H1 (cell line): ENCODE results near the gene ABCD2.

ENCODE experiments used
- BCL11A ChIP-seq, 2 experiments: IDR thresholded peaks; one replicate each; pipeline ENCODE4 v1.6.1; 2011; ENCODE audit warnings: low read depth in 2 of 2, low read length in 2 of 2, mild to moderate bottlenecking in 2 of 2
- CEBPB ChIP-seq: IDR thresholded peaks from 2 replicates; pipeline ENCODE4 v1.6.1; 2012; ENCODE audit warnings: low read depth, low read length
- CREB1 ChIP-seq: IDR thresholded peaks from 2 replicates; pipeline ENCODE4 v1.6.1; 2012; ENCODE audit warnings: inconsistent platforms
- E2F6 ChIP-seq: IDR thresholded peaks from 2 replicates; pipeline ENCODE4 v1.6.1; 2012; ENCODE audit warnings: inconsistent platforms
- EZH2 ChIP-seq: fragments of 200-600 bp; sonication (generic); IDR thresholded peaks from 2 replicates; pipeline ENCODE4 v1.7.1; 2012; ENCODE audit warnings: low read depth, mild to moderate bottlenecking, moderate library complexity, low read length, inconsistent platforms; ENCODE audit not compliant: severe bottlenecking
- POLR2A ChIP-seq, 2 experiments: IDR thresholded peaks; 1 replicate in 1 of 2; 2 replicates in 1 of 2; pipeline ENCODE4 v1.6.1; 2011; ENCODE audit warnings: low read depth in 2 of 2, low read length in 2 of 2, mild to moderate bottlenecking in 2 of 2; ENCODE audit errors: control extremely low read depth in 1 of 2
- POLR2AphosphoS5 ChIP-seq: IDR thresholded peaks from 2 replicates; pipeline ENCODE4 v1.6.1; 2011; ENCODE audit warnings: low read depth, low read length
- RAD21 ChIP-seq, 2 experiments: IDR thresholded peaks in 1 of 2; conservative IDR thresholded peaks in 1 of 2; 2 replicates each; pipeline ENCODE4 v1.6.1; 2011; ENCODE audit warnings: low read depth in 2 of 2, low read length in 2 of 2, improper control_type of control experiment in 1 of 2, inconsistent platforms in 1 of 2, mild to moderate bottlenecking in 1 of 2, moderate library complexity in 1 of 2
- TF ChIP-seq, protein P1 (sequence below): IDR thresholded peaks from 2 replicates; pipeline ENCODE4 v1.6.1; 2011; ENCODE audit warnings: low read length, improper control_type of control experiment
- TF ChIP-seq, protein P2 (sequence below): IDR thresholded peaks from 2 replicates; pipeline ENCODE4 v1.6.1; 2011; ENCODE audit warnings: low read depth, mild to moderate bottlenecking, low read length; ENCODE audit not compliant: insufficient read depth
- TF ChIP-seq, protein P3 (sequence below), 3 experiments: IDR thresholded peaks; 1 replicate in 2 of 3; 2 replicates in 1 of 3; pipeline versions ENCODE4 v1.5.1 to v1.6.1; 2011; ENCODE audit warnings: low read length in 3 of 3, mild to moderate bottlenecking in 3 of 3, inconsistent platforms in 2 of 3, low read depth in 1 of 3, moderate library complexity in 1 of 3; ENCODE audit not compliant: insufficient read depth in 1 of 3; ENCODE audit errors: control extremely low read depth in 1 of 3

DNA sequence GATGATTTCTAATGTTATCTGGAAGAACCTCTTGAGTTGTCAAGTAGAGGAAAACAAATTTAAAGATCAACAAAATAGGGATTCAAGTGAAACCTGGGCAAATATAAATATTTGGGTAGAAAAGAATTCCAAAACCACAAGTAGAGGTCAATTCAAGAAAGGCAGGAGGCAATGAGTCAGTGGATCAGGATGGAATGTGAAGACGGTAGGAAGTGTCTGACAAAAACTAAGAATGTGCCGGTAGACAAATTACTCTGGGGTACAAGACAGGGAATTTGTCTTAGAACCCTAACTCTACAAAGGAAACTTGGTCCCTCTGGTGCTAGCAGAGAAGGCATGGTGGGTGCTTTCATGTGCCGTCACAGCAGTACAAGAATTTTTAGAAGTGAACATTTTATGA lies 13.6 kb downstream of the ABCD2 start:
- TF ChIP-seq BCL11A (IDR thresholded peaks at IDR 0.05; ENCODE audit: low read depth in 2 of 2, low read length in 2 of 2) (no peak), POLR2AphosphoS5 (no peak), RAD21 (IDR thresholded peaks at IDR 0.05 in 1 of 2, conservative IDR thresholded peaks at IDR 0.05 in 1 of 2; ENCODE audit: low read depth in 2 of 2, low read length in 2 of 2) (no peak), E2F6 (no peak), POLR2A (IDR thresholded peaks at IDR 0.05; ENCODE audit: control extremely low read depth in 1 of 2, low read depth in 2 of 2, low read length in 2 of 2) (no peak), CEBPB (no peak), EZH2 (no peak), CREB1 (no peak)
- TF ChIP-seq, protein P1, sequence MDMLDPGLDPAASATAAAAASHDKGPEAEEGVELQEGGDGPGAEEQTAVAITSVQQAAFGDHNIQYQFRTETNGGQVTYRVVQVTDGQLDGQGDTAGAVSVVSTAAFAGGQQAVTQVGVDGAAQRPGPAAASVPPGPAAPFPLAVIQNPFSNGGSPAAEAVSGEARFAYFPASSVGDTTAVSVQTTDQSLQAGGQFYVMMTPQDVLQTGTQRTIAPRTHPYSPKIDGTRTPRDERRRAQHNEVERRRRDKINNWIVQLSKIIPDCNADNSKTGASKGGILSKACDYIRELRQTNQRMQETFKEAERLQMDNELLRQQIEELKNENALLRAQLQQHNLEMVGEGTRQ: no peak
- TF ChIP-seq, protein P2, sequence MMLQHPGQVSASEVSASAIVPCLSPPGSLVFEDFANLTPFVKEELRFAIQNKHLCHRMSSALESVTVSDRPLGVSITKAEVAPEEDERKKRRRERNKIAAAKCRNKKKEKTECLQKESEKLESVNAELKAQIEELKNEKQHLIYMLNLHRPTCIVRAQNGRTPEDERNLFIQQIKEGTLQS: no peak
- TF ChIP-seq, protein P3, sequence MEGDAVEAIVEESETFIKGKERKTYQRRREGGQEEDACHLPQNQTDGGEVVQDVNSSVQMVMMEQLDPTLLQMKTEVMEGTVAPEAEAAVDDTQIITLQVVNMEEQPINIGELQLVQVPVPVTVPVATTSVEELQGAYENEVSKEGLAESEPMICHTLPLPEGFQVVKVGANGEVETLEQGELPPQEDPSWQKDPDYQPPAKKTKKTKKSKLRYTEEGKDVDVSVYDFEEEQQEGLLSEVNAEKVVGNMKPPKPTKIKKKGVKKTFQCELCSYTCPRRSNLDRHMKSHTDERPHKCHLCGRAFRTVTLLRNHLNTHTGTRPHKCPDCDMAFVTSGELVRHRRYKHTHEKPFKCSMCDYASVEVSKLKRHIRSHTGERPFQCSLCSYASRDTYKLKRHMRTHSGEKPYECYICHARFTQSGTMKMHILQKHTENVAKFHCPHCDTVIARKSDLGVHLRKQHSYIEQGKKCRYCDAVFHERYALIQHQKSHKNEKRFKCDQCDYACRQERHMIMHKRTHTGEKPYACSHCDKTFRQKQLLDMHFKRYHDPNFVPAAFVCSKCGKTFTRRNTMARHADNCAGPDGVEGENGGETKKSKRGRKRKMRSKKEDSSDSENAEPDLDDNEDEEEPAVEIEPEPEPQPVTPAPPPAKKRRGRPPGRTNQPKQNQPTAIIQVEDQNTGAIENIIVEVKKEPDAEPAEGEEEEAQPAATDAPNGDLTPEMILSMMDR (IDR thresholded peaks at IDR 0.05; ENCODE audit: control extremely low read depth in 1 of 3, insufficient read depth in 1 of 3, low read depth in 1 of 3, low read length in 3 of 3): no peak
